ENCODE results near the gene TTI1.

The TTI1 gene

GRCh38 chr20:38033330-38034107 lies at the start of gene TTI1, which contains the start of gene RPRD1B:
Gene TTI1, minus strand, starts transcription at chr20:38033456. Its CDS starts 19,640 bp downstream, at chr20:38013816.
Gene RPRD1B, plus strand, starts transcription at chr20:38033746. Its CDS starts 202 bp downstream, at chr20:38033948.
- DNase-seq: peak; percentile 88

DNA sequence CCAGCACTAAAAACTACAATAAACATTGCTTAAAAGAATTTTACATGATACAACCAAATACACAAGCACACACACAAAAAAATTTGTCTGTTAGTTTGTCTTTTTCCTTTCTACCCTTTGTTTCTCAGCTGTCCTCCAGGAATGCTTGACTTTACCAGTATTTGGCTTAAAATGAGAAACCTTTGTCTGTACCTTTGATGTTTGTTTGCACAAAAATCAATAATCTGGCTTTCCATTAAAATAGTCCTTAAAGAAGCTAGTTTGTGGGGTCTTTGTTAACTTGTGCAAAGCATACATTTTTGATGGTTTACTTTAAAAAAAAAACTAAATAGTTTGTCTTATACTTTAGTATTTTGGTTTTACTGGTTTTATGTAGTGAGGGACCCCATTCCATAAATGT lies 49.6 kb upstream of the TTI1 start:
- no peak for DNase-seq

DNA sequence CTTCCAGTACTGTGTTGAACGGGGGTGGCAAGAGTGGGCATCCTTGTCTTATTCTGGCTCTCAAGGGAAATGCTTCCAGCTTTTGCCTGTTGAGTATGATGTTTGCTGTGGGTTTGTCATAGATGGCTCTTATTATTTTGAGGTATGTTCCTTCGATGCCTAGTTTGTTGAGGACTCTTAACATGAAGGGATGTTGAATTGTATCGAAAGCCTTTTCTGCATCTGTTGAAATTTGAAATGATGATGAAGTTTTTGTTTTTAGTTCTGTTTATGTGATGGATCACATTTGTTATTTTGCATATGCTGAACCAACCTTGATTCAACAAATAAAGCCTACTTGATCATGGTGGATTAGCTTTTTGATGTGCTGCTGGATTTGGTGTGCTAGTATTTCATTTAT lies 48.3 kb upstream of the TTI1 start:
- no peak for DNase-seq

GRCh38 chr20:38079353-38079752 lies 46.1 kb upstream of the TTI1 start:
- DNase-seq: no peak

GRCh38 chr20:38078084-38078483 lies 44.8 kb upstream of the TTI1 start:
- DNase-seq: no peak

- no peak for DNase-seq
These were observed 43.3 kb upstream of the TTI1 start for GRCh38 chr20:38076548-38076947.

- DNase-seq: no peak
These were observed 42.1 kb upstream of the TTI1 start for GRCh38 chr20:38075161-38075998.

DNA sequence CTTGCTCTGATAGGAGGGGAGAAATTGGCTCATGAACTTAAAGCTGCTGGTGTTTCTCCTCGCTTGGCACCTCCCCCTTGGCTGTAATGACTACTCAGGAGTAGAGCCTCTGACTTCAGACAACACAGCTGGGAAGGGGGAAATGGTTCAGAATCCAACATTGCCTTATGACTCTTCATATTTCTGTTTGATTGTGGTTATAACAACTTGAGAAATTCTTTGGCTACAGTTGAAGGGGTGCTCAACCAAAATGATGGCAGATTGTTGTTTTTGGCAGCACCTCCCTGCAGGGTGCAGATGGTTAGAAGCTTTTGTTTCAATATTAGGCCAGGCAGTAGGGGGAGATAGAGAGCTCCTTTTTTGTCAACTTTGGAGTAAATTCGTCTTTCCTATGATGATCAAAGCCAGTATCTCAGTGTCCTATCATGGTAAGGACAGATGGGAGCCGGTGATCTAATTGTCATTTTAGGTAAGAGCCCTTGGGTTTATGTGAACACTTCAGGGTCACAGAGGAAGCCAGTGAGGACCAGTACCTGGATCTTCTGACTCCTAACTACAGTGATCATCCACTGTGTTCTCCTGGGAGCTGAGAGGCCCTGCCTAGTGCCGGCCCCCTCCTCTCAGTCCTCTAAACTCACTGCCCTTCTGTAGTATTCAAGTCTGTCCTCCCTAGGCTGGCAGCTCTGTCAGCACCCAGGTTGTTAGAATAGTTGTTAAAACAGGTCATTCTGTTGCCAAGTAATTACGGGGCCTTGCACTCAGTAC lies 40.2 kb upstream of the TTI1 start:
- no peak for DNase-seq

- DNase-seq: no peak
These were observed 39.6 kb upstream of the TTI1 start for GRCh38 chr20:38072898-38073297.

- DNase-seq: no peak
These were observed 34.6 kb upstream of the TTI1 start for GRCh38 chr20:38067717-38068365.

GRCh38 chr20:38066969-38067716 lies 33.9 kb upstream of the TTI1 start:
- no peak for DNase-seq

DNA sequence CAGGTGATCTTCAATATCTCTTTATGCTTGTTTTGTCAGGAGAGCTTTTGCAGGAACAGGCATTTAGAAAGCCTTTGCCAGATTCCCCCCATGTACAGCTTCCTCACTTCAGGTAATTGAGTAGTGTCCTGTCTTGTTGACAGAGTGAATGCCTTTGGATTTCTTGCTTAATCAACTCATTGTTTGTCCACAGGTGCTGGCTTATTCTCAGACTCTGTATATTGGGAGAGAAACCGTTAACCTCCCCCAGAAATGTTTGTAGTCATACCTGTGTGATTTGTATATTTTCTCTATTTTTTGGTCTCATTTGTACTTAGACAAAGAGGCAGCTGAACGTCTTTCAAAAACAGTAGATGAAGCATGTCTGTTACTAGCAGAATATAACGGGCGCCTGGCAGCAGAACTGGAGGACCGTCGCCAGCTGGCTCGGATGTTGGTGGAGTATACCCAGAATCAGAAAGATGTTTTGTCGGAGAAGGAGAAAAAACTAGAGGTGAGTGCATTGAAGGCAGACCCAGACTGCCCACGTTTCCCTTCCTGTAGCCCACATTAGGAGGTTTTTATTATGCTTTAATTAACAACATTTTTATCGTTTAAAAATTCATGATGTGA lies 32.6 kb upstream of the TTI1 start:
- no peak for DNase-seq

DNA sequence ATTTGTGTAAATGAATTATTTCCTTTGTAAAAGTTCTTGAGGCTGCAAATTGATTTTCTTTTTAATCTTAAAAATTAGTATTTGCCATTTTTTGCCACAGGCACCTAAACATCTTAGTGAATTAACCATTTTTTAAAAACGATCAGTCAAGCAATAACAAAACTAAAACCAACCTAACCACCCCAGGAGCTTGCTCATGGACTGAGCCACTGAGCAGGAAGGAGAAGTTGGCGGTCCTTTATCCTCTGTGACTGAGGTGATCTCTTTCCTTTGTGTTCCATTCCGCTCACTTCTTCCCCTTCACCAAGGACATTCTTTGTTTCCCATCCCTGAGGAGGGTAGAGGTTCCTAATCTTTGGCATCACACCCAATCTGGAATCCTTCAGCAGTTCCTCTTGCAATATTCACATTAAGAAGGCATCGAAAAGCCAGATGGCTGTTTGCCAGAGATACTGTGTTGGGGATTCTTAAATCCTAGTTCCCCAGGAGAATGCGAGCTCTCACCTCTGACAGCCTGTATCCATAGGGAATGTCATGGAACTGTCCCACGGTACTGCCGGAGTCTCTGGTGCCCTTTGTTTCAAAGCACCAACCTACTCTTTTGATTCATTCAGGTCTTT lies 30.8 kb upstream of the TTI1 start:
- DNase-seq: no peak

DNA sequence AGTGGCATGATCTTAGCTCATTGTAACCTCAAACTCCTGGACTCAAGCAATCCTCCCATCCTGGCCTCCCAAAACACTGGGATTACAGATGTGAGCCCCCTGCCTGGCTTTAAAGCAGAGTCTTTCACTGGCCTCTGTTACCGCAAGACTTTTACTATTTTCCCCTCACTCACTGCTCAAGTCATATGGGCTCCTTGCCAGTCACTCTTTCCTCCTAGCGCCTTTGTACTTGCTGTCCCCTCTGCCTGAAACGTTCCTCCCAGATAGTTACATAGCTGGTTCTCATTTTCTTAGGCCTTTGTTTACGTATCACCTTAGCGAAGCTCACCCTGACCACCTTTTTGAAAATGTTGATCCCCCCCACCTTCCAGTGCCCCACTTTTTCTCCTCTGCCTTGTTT lies 29.6 kb upstream of the TTI1 start:
- no peak for DNase-seq

DNA sequence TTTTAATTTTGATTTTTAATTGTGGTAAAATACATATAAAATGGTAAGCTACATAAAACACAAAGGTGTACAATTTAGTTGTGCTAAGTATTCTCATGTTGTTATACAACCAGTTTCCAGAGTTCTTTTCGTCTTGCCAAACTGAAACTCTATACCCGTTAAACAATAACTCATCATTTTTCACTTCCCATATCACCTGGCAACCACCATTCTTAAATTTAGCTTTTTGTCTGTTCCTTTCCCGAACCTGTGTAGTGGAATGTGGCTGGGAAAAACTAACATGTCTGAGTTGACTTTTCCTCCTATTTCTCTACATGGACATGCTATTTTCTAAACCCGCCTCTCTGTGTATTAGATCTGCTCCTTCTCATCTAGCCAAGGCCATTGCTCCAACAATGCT lies 27.9 kb upstream of the TTI1 start:
- DNase-seq: no peak

GRCh38 chr20:38060536-38060935 lies 27.3 kb upstream of the TTI1 start:
- no peak for DNase-seq

GRCh38 chr20:38059832-38060231 lies 26.6 kb upstream of the TTI1 start:
- DNase-seq: no peak

DNA sequence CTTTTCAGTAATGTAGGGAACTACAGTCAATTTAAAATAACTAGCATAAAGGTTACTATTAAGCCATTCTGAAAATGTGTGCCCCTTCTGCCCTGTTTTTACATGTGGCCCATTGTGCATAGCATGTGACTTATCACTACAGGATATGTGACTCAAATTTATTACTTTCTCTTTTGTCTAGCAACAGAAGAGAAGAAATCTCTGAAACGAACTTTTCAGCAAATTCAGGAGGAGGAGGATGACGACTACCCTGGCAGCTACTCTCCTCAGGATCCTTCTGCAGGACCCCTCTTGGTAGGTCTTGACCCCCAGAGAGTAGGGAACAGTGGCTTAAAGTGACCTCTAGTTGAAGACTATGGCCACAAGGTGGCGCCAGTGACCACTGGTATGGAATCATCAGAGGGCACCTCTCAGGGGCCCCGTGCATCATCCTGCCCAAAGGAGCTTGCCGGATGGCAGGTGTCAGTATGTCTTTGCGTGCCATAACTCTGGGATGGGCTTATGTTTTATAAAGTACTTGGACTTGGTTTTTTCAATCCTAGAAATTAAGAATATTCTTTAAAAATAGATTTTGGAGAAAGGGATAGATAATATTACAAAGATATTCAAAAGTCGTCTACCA lies 24.2 kb upstream of the TTI1 start:
- peak; percentile 68 for DNase-seq

GRCh38 chr20:38055848-38056247 lies 22.6 kb upstream of the TTI1 start:
- DNase-seq: no peak

- no peak for DNase-seq
These were observed 22.0 kb upstream of the TTI1 start for GRCh38 chr20:38055294-38055693.

- no peak for DNase-seq
These were observed 21.4 kb upstream of the TTI1 start for GRCh38 chr20:38054647-38055046.
